Measurements from ENCODE around the gene C16orf90.

Gene C16orf90

DNA sequence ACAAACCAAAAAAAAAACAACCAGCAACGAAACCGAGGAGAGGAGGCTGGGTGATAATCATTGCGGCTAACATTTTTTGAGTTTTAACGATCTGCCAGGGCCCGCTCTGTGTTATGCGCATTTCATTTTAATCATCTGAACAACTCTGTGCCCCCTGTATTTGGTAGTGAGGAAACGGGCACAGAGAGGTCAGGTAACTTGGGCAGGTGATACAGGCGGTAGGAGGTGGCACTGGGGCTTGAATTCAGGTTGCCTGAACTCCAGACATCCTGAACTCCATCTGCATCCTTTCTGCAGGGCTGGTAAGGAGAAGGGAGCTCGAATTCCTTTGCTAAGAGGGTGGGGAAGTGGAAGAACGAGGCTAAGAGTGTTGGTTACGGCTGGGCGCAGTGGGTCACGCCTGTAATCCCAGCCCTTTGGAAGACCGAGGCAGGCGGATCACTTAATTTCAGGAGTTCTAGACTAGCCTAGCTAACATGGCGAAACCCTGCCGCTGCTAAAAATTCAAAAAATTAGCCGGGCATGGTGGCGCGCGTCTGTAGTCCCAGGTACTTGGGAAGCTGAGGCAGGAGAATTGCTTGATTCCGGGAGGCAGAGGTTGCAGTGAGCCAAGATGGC lies 6.6 kb upstream of the C16orf90 start:
- no peak for TF ChIP-seq ZFX (IDR thresholded peaks at IDR 0.05; ENCODE audit: borderline replicate concordance)
- TF ChIP-seq, protein P1, sequence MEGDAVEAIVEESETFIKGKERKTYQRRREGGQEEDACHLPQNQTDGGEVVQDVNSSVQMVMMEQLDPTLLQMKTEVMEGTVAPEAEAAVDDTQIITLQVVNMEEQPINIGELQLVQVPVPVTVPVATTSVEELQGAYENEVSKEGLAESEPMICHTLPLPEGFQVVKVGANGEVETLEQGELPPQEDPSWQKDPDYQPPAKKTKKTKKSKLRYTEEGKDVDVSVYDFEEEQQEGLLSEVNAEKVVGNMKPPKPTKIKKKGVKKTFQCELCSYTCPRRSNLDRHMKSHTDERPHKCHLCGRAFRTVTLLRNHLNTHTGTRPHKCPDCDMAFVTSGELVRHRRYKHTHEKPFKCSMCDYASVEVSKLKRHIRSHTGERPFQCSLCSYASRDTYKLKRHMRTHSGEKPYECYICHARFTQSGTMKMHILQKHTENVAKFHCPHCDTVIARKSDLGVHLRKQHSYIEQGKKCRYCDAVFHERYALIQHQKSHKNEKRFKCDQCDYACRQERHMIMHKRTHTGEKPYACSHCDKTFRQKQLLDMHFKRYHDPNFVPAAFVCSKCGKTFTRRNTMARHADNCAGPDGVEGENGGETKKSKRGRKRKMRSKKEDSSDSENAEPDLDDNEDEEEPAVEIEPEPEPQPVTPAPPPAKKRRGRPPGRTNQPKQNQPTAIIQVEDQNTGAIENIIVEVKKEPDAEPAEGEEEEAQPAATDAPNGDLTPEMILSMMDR (IDR thresholded peaks at IDR 0.05), result no peak
- peak overlapping the region; percentile 70 for H3K27ac ChIP-seq

DNA sequence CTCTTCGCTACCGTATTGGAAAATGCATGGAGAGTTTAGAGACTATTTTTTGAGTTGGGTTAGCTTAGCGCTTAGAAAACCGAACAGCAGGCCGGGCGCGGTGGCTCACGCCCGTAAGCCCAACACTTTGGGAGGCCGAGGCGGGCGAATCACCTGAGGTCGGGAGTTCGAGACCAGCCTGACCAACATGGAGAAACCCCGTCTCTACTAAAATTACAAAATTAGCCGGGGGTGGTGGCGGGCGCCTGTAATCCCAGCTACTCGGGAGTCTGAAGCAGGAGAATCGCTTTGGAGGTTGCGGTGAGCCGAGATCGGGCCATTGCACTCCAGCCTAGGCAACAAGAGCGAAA lies 6.1 kb upstream of the C16orf90 start:
- H3K27ac ChIP-seq, result peak overlapping the region; percentile 70

DNA sequence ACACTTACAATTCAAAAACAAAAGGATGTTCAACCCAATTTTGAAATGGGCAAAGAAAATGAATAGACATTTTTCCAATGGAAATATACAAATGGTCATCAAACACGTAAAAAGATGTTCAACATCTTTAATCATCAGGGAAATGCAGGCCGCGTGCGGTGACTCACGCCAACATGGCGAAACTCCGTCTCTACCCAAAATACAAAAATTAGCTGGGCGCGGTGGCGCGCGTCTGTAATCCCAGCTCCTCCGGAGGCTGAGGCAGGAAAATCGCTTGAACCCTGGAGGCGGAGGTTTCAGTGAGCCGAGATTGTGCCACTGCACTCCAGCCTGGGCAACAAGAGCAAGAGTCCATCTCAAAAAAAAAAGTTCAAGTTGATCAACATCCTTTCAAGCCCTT lies 3.7 kb upstream of the C16orf90 start:
- TF ChIP-seq, protein P1 (IDR thresholded peaks at IDR 0.05), result no peak
- no peak overlapping the region for H3K27ac ChIP-seq

DNA sequence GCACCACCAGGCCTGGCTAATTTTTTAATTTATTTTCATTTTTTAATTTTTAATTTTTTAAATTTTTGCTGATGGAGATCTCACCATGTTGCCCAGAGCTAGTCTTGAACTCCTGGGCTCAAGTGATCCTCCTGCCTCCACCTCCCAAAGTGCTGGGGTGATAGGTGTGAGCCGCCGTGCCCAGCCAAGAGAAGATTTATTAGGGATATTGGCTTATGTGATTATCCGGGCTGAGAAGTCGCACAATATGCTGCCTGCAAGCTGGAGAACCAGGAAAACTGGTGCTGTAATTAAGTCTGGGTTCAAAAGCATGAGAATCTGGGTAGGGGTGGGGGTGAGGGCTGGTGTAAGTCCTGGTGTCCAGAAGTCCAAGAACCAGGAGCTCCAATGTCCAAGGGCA lies 2.5 kb upstream of the C16orf90 start:
- no peak overlapping the region for H3K27ac ChIP-seq
- TF ChIP-seq, protein P1 (IDR thresholded peaks at IDR 0.05), result no peak
- TF ChIP-seq ZFX (IDR thresholded peaks at IDR 0.05; ENCODE audit: borderline replicate concordance), result no peak

DNA sequence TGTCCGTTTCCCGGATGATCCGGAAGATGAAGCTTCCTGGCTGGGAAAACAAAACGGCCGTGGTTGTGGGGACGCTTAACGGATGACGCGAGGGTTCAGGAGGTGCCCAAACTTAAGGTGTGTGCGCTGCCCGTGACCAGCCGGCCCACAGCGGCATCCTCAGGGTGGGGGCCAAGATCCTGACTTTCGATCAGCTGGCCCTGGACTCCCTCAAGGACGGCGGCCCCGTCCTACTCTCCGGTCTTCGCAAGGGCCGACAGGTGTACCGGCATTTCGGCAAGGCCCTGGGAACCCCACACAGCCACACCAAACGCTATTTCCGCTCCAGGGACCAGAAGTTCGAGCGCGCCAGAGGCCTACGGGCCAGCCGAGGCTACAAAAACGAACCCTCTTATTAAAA lies 1.1 kb upstream of the C16orf90 start:
- no peak overlapping the region for H3K27ac ChIP-seq
- no peak for TF ChIP-seq ZFX (IDR thresholded peaks at IDR 0.05; ENCODE audit: borderline replicate concordance)
- TF ChIP-seq, protein P1 (IDR thresholded peaks at IDR 0.05), result no peak

DNA sequence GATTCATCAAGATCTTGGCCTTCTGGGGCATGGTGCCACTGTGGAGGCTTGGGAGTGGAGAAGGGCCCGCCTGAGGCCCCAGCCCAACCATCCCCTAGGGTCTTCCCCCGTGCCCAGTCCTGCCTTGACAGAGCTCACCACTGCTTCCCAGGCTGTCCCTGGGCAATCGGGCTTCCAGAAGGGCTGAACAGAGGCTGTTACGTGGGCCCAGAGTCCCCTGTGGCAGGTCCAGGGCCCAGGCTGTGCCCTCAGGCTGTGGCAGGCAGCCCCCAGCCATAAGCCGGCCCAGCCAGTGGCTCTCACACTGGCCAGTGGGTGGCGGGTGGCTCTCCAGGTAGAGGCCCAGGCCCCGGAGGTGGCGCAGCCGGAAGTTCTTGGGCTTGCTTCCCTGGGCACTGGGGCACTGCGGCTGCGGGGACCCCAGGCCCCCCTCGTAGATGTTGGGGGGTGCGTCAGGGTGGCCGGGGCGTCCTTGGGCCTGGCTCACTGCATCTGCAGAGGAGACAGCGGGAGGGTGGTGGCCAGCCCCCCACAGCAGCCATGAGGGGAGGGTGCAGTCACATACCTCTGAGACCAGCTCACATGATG lies 809 bp downstream of the C16orf90 start:
- TF ChIP-seq, protein P1 (IDR thresholded peaks at IDR 0.05), result no peak
- TF ChIP-seq ZFX (IDR thresholded peaks at IDR 0.05; ENCODE audit: borderline replicate concordance), result no peak
- no peak overlapping the region for H3K27ac ChIP-seq

DNA sequence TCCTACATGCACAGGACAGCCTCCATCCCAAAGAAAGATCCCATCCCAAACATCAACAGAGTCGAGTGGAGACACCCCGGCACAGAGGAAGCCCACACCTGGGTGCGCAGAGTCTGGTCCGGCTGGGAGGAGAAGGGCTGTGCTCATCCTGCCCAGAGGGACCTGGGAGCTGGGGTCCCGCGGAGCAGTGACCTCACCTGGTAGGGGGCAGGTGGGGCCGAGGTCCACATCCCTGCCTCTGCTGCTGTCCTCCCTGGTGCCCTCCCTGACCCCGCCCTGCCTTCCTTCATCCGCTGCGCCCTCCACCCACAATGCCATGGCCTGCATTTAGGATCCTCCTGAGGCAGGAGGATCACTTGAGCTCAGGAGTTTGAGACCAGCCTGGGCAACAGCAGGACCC lies 2.9 kb downstream of the C16orf90 start:
- no peak for TF ChIP-seq ZFX (IDR thresholded peaks at IDR 0.05; ENCODE audit: borderline replicate concordance)
- H3K27ac ChIP-seq, result no peak overlapping the region

DNA sequence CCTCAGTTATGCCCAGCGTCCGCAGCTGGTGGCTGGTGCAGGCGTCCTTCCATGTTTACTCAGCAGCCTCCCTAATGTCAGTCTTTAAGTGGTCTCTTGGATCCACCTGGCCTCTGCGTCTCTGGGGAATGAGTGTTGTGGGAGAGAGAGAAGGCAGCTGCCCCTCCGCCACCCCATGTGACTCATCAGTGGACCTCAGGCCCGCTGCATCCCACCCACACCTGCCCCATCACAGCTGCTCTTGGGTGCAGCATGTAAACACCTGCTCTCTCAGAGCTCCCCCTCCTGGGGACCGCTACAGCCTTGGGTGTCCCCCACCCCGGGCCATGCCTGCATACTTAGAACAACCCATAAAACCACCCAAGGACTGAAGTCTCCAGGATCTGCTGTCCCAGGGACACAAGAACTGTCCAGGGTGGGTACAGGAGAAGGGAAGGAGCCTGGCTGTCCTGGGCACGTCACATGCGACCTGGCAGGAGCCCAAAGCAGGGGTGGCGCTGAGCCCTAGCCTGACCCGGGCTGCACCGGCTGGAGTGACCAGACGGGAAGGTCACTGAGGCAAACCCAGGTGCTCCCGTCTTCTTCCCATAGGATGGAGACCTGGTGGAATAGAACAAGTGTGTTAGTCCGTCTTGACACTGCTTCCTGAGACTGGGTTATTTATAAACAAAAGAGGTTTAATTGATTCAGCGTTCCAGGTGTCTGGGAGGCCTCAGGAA lies 4.2 kb downstream of the C16orf90 start:
- no peak for TF ChIP-seq ZFX (IDR thresholded peaks at IDR 0.05; ENCODE audit: borderline replicate concordance)
- TF ChIP-seq, protein P1 (IDR thresholded peaks at IDR 0.05), result no peak
- no peak overlapping the region for H3K27ac ChIP-seq

All from 22Rv1 (cell line).